Kidney (tissue), 14 donors: ENCODE measurements around the gene RILPL1. TPM values are rescaled to one million over a fixed set of nuclear protein-coding genes. Genes with fewer than 3 reads are reported as not detected.

Source experiments
- DNase-seq, 5 donors: peaks; one replicate each; pipeline ENCODE4 v3.0.0-alpha.2; 2013 to 2020
- FAIRE-seq: peaks from 2 replicates; lab custom pipeline; 2012; peaks lifted over from hg19 to GRCh38; lab: Jason Lieb, UNC
- H3K27ac ChIP-seq, 2 donors: one replicate each; pipeline ENCODE4 v1.7.0; 2013; ENCODE audit warnings: low read depth in 2 of 2, low read length in 2 of 2, inconsistent platforms in 1 of 2
- H3K27me3 ChIP-seq: one replicate; pipeline ENCODE4 v1.7.1; 2013; ENCODE audit warnings: low read length, inconsistent platforms; ENCODE audit not compliant: control insufficient read depth, insufficient read depth
- H3K36me3 ChIP-seq, 3 donors: one replicate each; pipeline versions ENCODE4 v1.7.0 to v1.7.1; 2013; ENCODE audit warnings: low read length in 3 of 3, control low read depth in 1 of 3, inconsistent platforms in 1 of 3; ENCODE audit not compliant: insufficient read depth in 3 of 3, control insufficient read depth in 2 of 3
- H3K4me1 ChIP-seq, 3 donors: one replicate each; pipeline versions ENCODE4 v1.7.0 to v1.7.1; 2013; ENCODE audit warnings: low read length in 3 of 3, inconsistent platforms in 1 of 3, low read depth in 1 of 3; ENCODE audit not compliant: control insufficient read depth in 2 of 3, insufficient read depth in 2 of 3
- H3K4me3 ChIP-seq, 3 donors: one replicate each; pipeline versions ENCODE4 v1.7.0 to v1.8.1; 2013; ENCODE audit warnings: low read length in 3 of 3, control low read depth in 1 of 3, inconsistent platforms in 1 of 3
- H3K9ac ChIP-seq, 3 donors: one replicate each; pipeline versions ENCODE4 v1.7.0 to v1.7.1; 2013; ENCODE audit warnings: low read length in 3 of 3, control low read depth in 1 of 3, inconsistent platforms in 1 of 3
- H3K9me3 ChIP-seq, 3 donors: one replicate each; pipeline versions ENCODE4 v1.7.0 to v1.7.1; 2013; ENCODE audit warnings: low read length in 3 of 3, control low read depth in 1 of 3, inconsistent platforms in 1 of 3; ENCODE audit not compliant: control insufficient read depth in 2 of 3, insufficient read depth in 1 of 3
- CTCF ChIP-seq: IDR thresholded peaks from 3 replicates; pipeline ENCODE4 v1.5.1; 2012; ENCODE audit warnings: mild to moderate bottlenecking, moderate library complexity, borderline replicate concordance; ENCODE audit not compliant: insufficient read depth; ENCODE audit errors: extremely low read depth
- intact Hi-C: fragments of 100-400 bp; cut with DNase I; formaldehyde crosslinking; loops from one replicate; pipeline ENCODE4 v1.11.1; 2022
- polyA plus RNA-seq: library from polyadenylated mRNA; stranded (reverse); fragments of 350-450 nt; fragmentation: Illumina TruSeq; extraction: RNeasy Lipid Tissue Mini Kit (QIAGEN cat#74804); gene quantifications from one replicate; pipeline ENCODE4 v1.2.3, GENCODE V29; 2014; ENCODE audit warnings: low read depth, low replicate concordance; ENCODE audit not compliant: insufficient read depth
- total RNA-seq: library from RNA; stranded (reverse); fragmentation: NEBNext Ultra II Directional; extraction: Animal tissue kit (Norgen Biotek cat#: 25700); gene quantifications from one replicate; pipeline ENCODE4 v1.2.1, GENCODE V29; 2021
- donor health status: control.
- donor health status: control.
- donor health status: control.
- donor health status: control.
- donor health status: control.
- donor health status: DM: yes; HTN: yes; CAD: no.
- donor health status: Normal renal cell carcinoma (clear cell type).

Gene RILPL1
- total and polyA plus RNA-seq, 2 donors from 2014 or later: 14.1 to 19.0 TPM

- TF ChIP-seq CTCF: no peak
- Histone ChIP-seq H3K36me3 (peaks cover 0 to 13% (median 0%) of the 10 kb centered on the region in 3 donors), H3K4me1 (peaks cover 0 to 4% (median 0%) of the 10 kb centered on the region in 3 donors), H3K27me3 (no peaks in the 10 kb centered on the region), H3K9ac (no peak overlapping the region), H3K27ac (no peak overlapping the region), H3K4me3 (no peak overlapping the region), H3K9me3 (no peaks in the 10 kb centered on the region)
- DNase-seq: no peak
- intact Hi-C loops: no loop called here
- no peak for FAIRE-seq
These were observed 6.9 kb downstream of the RILPL1 start for GRCh38 chr12:123526542-123527080.

DNA sequence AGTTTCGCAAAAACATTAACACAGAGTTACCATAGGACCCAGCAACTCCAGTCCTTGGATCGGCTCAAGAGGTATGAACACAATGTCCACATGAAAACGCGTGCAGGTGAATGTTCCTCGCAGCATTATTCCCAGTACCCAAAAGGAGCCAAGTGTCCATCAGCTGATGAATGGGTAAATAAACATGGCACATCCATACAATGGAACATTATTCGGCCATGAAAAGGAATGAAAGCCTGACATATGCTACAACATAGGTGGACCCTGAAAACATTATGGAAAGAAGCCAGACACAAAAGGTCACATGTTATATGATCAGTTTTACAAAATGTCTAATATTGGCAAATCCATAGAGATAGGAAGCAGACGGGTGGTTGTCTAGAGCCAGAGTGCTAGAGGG is 9.1 kb downstream of the RILPL1 start:
- no peak overlapping the region for H3K4me3 ChIP-seq
- H3K36me3 ChIP-seq: peaks cover 0 to 13% (median 0%) of the 10 kb centered on the region in 3 donors
- H3K27me3 ChIP-seq: no peaks in the 10 kb centered on the region
- H3K9ac ChIP-seq: no peak overlapping the region
- FAIRE-seq (no peak), DNase-seq (no peak)
- H3K4me1 ChIP-seq: peaks cover 0 to 6% (median 3%) of the 10 kb centered on the region in 3 donors
- intact Hi-C loops: no loop called here
- H3K27ac ChIP-seq: no peak overlapping the region
- no peak for TF ChIP-seq CTCF
- H3K9me3 ChIP-seq: no peaks in the 10 kb centered on the region

DNA sequence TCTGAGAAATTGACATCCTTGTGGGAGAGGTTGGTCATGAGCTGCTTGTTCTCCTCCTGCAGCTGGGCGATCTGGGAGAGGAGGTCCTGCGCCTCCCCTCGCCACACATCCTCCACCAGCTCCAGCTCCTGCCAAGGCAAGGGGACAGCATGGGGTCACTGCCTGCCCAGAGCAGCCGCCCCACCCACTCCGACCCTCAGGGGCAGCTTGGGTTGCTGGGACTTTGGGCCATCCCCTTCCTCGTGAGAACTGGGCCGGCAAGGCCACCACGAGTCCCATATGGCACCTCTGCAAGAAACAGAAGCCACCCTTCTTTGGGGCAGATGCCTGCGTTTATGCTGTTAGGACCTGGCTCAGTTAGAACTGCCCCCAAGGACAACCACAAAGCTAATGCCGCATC is 10.0 kb downstream of the RILPL1 start:
- Histone ChIP-seq H3K27ac (no peak overlapping the region), H3K4me3 (no peak overlapping the region), H3K9me3 (no peaks in the 10 kb centered on the region), H3K9ac (no peak overlapping the region), H3K36me3 (peaks cover 0 to 13% (median 0%) of the 10 kb centered on the region in 3 donors), H3K4me1 (peaks cover 0 to 8% (median 4%) of the 10 kb centered on the region in 3 donors), H3K27me3 (no peaks in the 10 kb centered on the region)
- DNase-seq (no peak), FAIRE-seq (no peak)
- intact Hi-C loops: no loop called here
- no peak for TF ChIP-seq CTCF

DNA sequence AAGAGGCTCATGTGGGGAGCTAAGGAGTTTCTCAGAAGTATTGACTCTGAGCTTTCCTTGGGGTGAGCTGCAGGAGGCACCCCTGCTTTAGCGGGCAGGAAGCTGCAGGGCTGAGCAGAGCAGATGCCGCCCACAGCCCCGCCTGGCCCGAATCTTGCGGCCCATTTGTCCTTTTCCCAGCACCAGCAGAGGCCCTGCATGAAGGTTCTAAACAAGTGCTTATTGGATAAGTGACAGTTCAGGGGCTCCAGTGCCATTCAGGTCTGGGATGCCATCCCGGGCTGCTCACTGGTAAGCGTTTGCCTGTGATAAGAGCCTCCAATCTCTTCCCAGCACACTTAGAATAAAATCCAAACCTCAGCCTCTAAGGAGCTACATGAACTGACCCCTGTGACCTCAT is 11.4 kb downstream of the RILPL1 start:
- Histone ChIP-seq H3K4me1 (peaks cover 0 to 8% (median 4%) of the 10 kb centered on the region in 3 donors), H3K27ac (no peak overlapping the region), H3K36me3 (peaks cover 0 to 19% (median 0%) of the 10 kb centered on the region in 3 donors), H3K27me3 (no peaks in the 10 kb centered on the region), H3K4me3 (no peak overlapping the region), H3K9ac (no peak overlapping the region), H3K9me3 (no peaks in the 10 kb centered on the region)
- FAIRE-seq (no peak), DNase-seq (no peak)
- intact Hi-C loops: no loop called here
- TF ChIP-seq CTCF: no peak
